Left forelimb (tissue), 1 donor: ENCODE data around the gene IRAK1BP1.
"Not testable (repeated sequence)": the region's sequence is repeated elsewhere in the genome, so short reads cannot be mapped to it uniquely, and the experiment has no call there.

Experiments used
- DNase-seq: peaks from one replicate; pipeline ENCODE4 v3.0.0-alpha.2; 2018; ENCODE audit warnings: low spot score

IRAK1BP1 gene

DNA sequence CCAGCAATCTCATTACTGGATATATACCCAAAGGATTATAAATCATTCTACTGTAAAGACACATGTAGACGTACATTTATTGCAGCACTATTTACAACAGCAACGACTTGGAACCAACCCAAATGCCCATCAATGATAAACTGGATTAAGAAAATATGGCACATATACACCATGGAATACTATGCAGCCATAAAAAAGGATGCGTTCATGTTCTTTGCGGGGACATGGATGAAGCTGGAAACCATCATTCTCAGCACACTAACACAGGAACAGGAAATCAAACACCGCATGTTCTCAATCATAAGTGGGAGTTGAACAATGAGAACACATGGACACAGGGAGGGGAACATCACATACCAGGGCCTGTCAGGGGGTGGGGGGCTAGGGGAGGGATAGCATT lies 22.6 kb downstream of the IRAK1BP1 start:
- not testable (repeated sequence) for DNase-seq

DNA sequence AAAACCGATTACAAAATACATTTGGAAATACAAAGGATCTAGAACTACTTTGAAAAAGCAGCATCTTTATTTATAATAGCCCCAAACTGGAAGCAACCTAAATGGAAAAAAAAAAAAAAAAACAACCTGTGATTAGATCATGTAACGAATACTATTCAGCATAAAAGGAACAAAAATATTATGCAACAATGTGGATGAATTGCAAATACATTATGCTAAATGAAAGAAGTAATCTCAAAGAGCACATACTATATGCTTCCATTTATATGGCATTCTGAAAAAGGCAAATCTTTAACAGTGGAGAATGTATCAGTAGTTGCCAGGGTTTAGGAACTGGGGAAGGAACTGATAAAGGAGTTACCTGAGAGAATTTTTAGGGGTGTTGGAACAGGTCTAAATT lies 28.9 kb downstream of the IRAK1BP1 start:
- no peak for DNase-seq

DNA sequence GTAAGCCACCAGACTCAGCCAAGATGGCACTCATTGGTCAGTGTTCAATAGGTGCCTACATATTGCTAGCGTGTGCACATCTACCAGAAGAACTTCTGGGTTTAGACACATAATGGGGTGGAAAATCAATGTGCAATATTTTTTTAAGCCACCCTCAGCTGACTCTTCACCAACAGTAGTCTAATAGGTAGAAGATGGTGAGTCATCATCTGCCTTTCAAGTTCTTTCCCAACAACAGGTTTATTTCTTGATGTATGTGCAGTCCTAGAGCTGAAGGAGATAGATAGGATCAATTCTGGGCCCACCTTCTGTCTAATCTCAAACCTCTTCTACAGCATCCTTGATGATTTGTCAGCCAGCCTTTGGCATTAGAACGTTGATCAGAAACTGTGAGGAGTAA lies 41.3 kb downstream of the IRAK1BP1 start:
- no peak for DNase-seq

DNA sequence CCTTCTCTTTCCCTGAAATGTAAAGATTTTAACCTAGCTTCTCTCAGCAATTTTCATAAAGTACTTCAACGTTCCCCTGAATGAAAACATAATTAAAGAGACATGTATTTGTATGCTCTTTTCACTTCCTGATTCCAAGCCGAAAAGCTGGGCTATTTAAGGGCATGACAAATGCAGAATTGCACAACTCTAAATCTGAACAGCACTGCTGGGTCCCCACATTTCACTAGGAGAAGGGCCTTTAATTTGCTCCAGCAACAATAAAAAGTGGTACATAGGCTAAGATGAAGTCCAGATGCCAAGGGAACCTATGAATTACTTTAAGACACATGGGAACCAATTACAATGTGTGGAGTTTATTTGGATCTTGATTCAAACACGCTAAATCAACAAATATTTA lies 42.0 kb downstream of the IRAK1BP1 start:
- no peak for DNase-seq

DNA sequence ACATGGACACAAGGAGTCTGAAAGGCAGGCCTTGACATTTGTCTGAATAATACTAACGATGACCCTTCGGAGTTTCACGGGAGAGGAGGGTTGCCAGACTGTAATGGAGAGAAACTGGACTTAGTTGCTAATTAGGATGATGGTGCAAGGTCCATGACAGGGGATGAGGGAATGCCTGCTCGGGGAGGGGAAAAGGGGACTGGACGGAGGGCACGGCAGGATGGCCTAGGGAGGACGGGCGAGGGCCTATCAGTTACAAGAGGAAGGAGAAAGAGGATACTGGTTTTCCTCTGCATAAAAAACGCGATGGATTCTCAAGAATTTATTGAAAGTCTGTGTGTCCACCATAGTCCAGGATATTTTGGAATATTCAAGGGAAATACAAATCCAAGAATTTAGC lies 42.7 kb downstream of the IRAK1BP1 start:
- DNase-seq = no peak

DNA sequence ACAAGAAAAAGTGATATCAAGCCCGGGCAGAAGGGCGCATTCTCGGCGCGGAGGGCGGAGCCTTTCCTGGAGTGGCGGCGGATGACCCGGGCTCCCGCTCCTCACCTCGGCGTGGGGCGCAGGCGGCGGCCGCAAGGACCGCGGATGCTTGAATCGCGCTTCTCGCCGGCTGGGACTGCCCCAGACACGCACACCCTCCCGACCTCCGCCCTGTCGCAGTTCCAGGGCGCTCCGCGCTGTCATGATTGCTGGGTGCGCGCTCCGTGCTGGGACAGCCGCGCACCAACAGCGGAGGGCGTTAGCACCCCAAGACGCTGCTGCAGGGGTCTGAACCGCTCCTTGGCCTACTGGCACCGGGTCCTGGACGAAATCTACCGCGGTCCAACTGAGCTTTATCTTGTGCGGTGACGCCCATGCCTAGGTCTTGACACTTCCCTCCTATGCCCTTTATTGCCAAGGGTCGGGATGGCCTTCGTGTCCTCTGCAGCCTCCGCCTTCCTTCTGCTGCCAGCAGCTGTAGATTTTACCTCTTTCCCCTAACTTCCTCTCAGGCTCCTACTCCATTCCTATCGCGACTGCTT lies 43.3 kb downstream of the IRAK1BP1 start:
- peak; percentile 61 for DNase-seq

DNA sequence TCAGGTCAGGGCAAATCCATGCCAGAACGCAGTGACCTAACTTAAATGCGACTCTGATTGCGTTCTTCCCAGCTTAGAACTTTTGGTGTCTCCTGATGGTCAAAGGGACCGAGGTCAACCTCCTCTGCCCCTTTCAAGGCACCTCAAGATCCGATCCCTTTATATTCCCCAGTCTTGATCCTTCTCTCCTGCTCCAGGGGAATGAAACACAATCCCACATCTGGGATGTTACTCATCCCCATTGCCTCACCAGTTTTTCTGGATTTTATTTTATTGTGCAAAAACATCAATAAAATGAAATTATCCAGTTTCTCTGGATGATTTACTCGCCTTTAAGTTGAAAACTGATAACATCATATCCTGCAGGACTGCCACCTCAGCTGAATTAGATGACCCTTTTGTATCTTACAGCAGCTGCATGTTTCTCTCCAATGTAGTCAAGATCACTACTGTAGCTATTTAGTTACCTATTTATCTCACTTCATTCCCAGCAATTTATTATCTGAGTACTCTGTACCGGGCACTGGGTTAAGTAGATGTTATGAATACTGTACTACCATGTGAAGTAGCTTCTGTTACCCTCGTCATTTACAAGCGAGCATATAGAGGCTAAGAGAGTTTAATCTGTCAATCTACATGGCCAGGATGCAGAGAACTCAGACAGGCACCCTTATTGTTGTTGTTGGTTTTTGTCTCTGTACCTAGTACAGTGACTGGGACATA lies 44.0 kb downstream of the IRAK1BP1 start:
- DNase-seq = no peak

DNA sequence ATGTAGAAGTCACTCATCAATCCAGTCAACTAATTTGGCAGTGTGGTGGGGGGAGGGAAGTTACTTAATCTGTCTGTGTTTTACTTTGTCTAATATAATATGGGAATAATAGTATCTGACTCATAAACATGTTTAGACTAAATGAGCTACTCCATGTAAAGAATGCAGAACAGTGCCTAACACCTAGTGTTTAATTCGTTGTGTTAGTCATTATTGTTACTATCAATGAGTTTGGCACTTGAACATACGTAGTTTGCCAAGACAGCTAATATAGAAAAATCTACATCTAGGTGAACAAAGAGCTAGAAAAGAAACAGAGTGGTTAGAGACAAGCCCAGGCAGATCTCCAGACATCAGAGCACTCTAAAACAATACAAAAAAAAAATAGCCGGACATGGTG lies 49.1 kb downstream of the IRAK1BP1 start:
- no peak for DNase-seq

DNA sequence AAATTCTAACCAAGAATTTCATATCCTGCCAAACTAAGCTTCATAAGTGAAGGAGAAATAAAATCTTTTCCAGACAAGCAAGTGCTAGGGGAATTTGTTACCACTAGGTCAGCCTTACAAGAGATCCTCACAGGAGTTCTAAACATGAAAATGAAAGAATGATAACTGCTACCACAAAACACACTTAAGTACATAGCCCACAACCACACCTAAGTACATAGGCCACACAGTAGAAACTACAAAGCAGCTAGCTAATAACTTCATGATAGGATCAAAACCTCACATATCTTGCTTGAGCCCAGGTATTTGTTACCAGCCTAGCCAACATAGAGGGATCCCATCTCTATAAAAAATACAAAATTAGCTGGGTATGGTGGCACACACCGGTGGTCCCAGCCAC lies 50.4 kb downstream of the IRAK1BP1 start:
- DNase-seq = no peak

DNA sequence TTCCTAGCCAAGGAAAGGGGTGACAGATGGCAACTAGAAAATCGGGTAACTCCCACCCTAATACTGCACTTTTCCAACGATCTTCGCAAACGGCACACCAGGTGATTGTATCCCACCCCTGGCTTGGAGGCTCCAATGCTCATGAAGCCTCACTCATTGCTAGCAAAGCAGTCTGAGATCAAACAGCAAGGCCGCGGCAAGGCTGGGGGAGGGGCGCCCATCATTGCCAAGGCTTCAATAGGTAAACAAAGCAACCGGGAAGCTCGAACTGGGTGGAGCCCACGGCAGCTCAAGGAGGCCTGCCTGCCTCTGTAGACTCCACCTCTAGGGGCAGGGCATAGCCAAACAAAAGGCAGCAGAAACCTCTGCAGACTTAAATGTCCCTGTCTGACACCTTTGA lies 53.8 kb downstream of the IRAK1BP1 start:
- not testable (repeated sequence) for DNase-seq

DNA sequence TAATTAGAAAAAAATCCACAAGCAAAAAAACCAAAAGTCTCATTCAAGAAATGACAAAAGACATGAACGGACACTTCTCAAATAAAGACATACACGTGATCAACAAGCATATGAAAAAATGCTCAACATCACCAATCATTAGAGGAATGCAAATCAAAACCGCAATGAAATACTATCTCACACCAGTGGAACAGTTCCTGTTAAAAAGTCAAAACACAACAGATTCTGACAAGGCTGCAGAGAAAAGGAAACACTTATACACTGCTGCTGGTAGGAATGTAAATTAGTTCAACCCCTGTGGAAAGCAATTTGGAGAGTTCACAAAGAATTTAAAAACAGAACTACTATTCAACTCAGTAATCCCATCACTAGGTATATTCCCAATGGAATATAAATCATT lies 58.0 kb downstream of the IRAK1BP1 start:
- DNase-seq = no peak

DNA sequence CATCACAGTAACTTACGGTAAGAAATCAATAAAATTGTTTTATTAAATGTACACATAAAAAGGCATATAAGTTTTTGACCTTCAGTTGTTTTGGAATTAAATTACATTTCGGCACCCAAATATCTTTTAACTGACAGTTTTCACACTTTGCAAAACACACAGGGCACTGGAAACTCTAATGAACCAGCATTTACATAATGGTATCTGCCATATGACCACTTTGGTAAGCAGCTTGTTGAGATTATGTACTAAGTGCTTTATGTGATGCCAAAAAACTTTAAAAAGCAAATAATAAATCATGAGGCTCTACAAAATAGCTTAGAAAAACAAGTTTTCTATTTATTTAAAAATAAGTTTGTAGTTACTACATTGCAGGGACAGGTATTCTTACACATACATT lies 68.2 kb downstream of the IRAK1BP1 start:
- DNase-seq = no peak

DNA sequence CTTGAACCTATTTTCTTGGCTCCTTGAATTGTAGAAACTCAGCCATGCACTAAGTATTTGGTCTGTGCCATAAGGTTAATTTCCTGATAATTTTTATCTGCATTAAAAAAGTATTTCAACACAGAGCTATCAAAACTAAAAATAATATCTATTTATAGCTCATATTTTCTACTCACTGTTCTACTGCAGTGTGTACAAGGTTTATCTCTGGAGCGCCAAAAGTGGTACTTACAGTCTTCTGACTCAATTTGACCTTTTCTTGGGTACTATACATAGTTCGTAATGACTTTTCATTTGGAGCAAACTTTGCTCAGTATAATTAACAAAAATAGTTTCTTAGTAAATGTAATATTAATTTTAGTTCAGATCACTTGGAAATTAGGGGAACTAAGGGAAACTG lies 69.2 kb downstream of the IRAK1BP1 start:
- DNase-seq = no peak

DNA sequence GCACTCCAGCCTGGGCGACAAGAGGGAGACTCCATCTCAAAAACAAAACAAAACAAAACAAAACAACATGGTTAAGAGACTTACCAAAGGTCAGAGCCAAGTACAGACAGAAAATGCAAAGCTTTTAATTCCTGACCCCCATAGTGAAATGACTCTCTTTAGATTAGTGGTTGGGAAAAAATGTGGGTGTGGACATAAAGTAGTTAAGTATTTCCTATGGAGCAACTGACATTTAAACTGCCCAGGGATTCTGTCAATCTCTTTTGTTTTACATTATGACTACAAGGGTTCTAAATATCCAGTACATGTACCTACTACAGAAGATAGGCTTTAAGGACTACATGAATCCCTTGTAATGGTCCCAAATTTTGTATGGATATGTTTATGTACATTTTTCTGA lies 75.1 kb downstream of the IRAK1BP1 start:
- no peak for DNase-seq

DNA sequence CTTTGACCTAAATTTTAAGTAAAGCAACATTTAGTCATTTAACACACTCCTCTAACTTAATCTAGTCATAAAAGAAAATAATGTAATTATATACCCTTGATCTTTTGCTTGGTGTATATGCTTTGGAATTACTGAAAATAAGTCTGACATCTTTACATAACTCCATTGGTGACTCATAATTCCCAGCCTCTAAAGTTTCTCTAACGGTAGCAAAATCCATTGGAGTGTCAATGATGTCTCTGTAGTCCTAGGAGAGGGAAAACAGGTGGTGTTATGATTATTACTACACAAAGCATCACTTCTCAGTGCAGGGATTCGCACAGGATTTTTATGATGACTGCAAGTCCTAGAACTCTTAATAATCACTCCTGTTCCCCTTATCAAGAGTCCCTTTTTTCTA lies 80.2 kb downstream of the IRAK1BP1 start:
- DNase-seq = no peak

DNA sequence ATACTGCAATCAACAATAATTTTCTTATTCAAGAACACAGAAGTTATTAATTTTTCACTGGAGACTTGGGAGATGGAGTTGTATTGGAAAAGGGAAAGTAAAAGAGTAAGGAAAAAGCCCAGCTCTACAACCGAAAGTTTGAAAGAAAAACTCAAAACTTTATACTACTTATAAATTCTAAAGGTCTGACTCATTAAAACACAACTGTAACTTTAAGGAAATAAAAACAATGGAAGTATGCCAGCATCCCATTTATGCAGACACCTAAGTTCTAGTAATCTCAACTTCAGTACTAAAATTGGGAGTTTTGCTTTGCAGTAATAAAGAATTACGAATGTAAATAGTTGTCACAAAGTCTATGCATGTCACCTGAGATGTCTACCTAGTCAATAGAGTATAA lies 80.6 kb downstream of the IRAK1BP1 start:
- no peak for DNase-seq

DNA sequence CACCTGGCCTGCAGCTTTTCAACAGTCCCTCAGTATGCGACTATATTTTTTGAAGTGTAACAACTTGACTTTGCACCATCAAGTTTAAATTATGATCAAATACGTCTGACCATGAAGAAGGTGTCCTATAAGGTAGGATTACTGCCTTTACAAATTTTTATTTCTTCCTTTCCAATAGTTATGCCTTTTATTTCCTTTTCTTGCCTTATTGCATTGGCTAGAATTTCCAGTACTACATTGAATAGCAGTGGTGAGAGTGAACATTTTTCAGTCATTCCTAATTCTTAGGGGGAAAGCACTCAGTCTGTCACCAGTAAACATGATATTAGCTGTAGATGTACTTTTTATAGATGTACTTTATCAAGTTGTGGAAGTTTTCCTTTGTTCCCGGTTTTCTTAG lies 81.4 kb downstream of the IRAK1BP1 start:
- no peak for DNase-seq

DNA sequence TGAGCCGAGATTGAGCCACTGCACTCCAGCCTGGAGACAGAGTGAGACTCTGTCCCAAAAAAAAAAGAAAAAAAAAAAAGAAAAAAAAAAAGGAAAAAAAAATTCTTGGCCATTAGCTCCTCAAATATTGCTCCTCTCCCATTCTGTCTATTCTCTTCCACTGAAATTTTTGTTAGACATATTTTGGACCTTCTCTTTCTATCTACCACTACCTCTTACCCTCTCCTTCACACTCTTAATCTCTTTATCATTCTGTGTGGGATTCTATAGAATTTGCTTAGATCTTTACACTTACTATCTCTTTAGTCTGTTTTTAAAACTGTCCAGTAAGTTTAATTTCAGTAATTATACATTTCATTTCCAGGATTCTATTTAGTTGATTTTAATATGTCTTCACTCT lies 85.0 kb downstream of the IRAK1BP1 start:
- no peak for DNase-seq
